OCI-LY1 (cell line): ENCODE results near the gene ZNF350.
"Not testable (repeated sequence)": the region's sequence is repeated elsewhere in the genome, so short reads cannot be mapped to it uniquely, and the experiment has no call there.

Source experiments
- CTCF ChIP-seq: fragments of 200-600 bp; sonication (generic), shearing (Covaris generic); IDR thresholded peaks from 2 replicates; pipeline ENCODE4 v1.5.1; 2017; ENCODE audit warnings: mild to moderate bottlenecking, antibody characterized with exemption, low read length, moderate library complexity, mixed read lengths
- EZH2 ChIP-seq: fragments of 200-600 bp; sonication (generic), shearing (Covaris generic); IDR thresholded peaks from 2 replicates; pipeline ENCODE4 v1.8.0; 2017; ENCODE audit warnings: borderline replicate concordance, mixed run types, mild to moderate bottlenecking, antibody characterized with exemption, low read length, moderate library complexity, mixed read lengths

DNA sequence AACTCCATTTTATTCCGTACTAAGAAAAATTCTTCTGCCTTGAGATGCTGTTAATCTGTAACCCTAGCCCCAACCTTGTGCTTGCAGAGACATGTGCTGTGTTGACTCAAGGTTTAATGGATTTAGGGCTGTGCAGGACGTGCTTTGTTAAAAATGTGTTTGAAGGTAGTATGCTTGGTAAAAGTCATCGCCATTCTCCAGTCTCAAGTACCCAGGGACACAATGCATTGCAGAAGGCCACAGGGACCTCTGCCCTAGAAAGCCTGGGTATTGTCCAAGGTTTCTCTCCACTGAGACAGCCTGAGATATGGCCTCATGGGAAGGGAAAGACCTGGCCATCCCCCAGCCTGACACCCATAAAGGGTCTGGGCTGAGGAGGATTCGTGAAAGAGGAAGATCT is 28.8 kb downstream of the ZNF350 start:
- not testable (repeated sequence) for TF ChIP-seq EZH2, CTCF
